GM10266 (cell line): Measurements from ENCODE around the gene FAM234B.

ENCODE experiments used
- DNase-seq: peaks from one replicate; pipeline ENCODE4 v3.0.0; 2012; ENCODE audit errors: extremely low spot score
- TF ChIP-seq, protein P1 (sequence below): IDR thresholded peaks from 2 replicates; pipeline ENCODE4 v1.5.1; 2012; ENCODE audit warnings: mild to moderate bottlenecking, low read depth; ENCODE audit not compliant: control insufficient read depth, insufficient read depth; ENCODE audit errors: missing control alignments

FAM234B gene

DNA sequence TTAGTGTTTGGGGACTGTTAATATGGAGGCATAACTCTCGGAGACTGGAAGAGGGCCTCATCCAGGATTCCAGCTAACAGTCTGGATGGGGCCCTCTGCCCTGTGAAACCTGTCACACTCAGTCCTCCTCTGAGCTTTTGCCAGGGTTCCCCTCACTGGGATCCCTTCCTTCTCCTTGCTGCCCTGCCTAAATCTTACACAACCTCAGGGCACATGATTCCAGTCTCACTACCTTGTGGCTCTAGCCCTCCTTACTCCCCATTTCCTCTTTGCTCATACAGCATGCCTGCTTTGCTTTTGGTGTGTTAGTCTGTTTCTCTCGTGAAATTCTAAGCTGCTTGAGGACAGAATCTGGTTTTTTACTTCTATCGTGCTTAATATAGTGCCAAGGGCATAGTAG lies 60.2 kb downstream of the FAM234B start:
- TF ChIP-seq, protein P1, sequence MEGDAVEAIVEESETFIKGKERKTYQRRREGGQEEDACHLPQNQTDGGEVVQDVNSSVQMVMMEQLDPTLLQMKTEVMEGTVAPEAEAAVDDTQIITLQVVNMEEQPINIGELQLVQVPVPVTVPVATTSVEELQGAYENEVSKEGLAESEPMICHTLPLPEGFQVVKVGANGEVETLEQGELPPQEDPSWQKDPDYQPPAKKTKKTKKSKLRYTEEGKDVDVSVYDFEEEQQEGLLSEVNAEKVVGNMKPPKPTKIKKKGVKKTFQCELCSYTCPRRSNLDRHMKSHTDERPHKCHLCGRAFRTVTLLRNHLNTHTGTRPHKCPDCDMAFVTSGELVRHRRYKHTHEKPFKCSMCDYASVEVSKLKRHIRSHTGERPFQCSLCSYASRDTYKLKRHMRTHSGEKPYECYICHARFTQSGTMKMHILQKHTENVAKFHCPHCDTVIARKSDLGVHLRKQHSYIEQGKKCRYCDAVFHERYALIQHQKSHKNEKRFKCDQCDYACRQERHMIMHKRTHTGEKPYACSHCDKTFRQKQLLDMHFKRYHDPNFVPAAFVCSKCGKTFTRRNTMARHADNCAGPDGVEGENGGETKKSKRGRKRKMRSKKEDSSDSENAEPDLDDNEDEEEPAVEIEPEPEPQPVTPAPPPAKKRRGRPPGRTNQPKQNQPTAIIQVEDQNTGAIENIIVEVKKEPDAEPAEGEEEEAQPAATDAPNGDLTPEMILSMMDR, result no peak
- DNase-seq, result no peak

GRCh38 chr12:13105781-13106180 lies 61.6 kb downstream of the FAM234B start:
- TF ChIP-seq, protein P1, result no peak
- DNase-seq, result no peak

- TF ChIP-seq, protein P1, result no peak
These were observed 62.5 kb downstream of the FAM234B start for GRCh38 chr12:13106666-13107065.

GRCh38 chr12:13112968-13113367 lies 68.8 kb downstream of the FAM234B start:
- no peak for DNase-seq
- TF ChIP-seq, protein P1, result no peak

More at GRCh38 chr12:13106666-13107065, 62.5 kb downstream of the FAM234B start:
- no peak for DNase-seq

- no peak for DNase-seq
- TF ChIP-seq, protein P1, result no peak
These were observed 70.3 kb downstream of the FAM234B start for GRCh38 chr12:13114251-13115052.

- no peak for DNase-seq
- TF ChIP-seq, protein P1, result no peak
These were observed 72.1 kb downstream of the FAM234B start for GRCh38 chr12:13116259-13116658.

DNA sequence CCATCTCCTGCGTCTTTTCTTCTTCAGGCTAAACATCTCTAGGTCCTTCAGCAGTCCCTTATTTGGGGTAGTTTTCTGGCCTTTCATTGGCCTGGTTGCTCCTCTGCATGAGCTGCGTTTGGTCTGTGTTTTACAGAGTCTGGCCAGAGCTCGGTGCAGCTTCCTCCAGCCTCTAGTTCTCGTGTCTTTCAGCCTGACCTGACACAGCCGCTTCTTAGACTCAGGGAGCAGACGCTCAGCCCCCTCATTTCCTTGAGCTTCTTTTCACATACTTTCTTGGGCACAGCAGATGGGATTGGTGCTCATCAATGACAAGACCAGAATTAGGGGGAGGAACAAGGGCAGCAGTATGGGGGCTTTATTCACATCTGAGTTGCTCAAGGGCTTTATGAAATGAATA lies 72.8 kb downstream of the FAM234B start:
- no peak for DNase-seq
- TF ChIP-seq, protein P1, result no peak
